Nephron (organoid): Measurements from ENCODE around the gene BRMS1L.

Experiments used
- H3K27ac Mint-ChIP-seq, 3 experiments: 2 replicates each; pipeline ENCODE4 v1.8.0; 2020; ENCODE audit warnings: mixed read lengths in 3 of 3, mild to moderate bottlenecking in 2 of 3, moderate library complexity in 1 of 3
- H3K27me3 Mint-ChIP-seq: 2 replicates; pipeline ENCODE4 v1.8.0; 2021; ENCODE audit warnings: low read depth, mild to moderate bottlenecking, moderate library complexity, mixed read lengths
- H3K36me3 Mint-ChIP-seq: 2 replicates; pipeline ENCODE4 v1.8.0; 2020; ENCODE audit warnings: low read depth, mixed read lengths
- H3K4me1 Mint-ChIP-seq: 2 replicates; pipeline ENCODE4 v1.8.0; 2020; ENCODE audit warnings: mixed read lengths
- H3K4me3 Mint-ChIP-seq, 3 experiments: 2 replicates each; pipeline ENCODE4 v1.8.0; 2020; ENCODE audit warnings: mild to moderate bottlenecking in 3 of 3, mixed read lengths in 3 of 3, moderate library complexity in 2 of 3
- H3K9me3 Mint-ChIP-seq: 2 replicates; pipeline ENCODE4 v1.8.0; 2020; ENCODE audit warnings: mixed read lengths
- CTCF ChIP-seq, 3 experiments: fragments of 200-600 bp; sonication (generic); IDR thresholded peaks; one replicate each; pipeline ENCODE4 v1.5.0; 2021; ENCODE audit warnings: antibody characterized with exemption in 3 of 3; ENCODE audit not compliant: unreplicated experiment in 3 of 3

The BRMS1L gene

GRCh38 chr14:35898217-35898775, 72.2 kb downstream of the BRMS1L start:
- H3K36me3 Mint-ChIP-seq: no peaks in the 10 kb centered on the region
- peaks cover 29% of the 10 kb centered on the region for H3K9me3 Mint-ChIP-seq
- H3K4me3 Mint-ChIP-seq: no peak overlapping the region
- no peak overlapping the region for H3K27ac Mint-ChIP-seq
- H3K4me1 Mint-ChIP-seq: no peaks in the 10 kb centered on the region
- no peaks in the 10 kb centered on the region for H3K27me3 Mint-ChIP-seq
- TF ChIP-seq CTCF (IDR thresholded peaks at IDR 0.05; ENCODE audit: unreplicated experiment in 3 of 3): no peak

DNA sequence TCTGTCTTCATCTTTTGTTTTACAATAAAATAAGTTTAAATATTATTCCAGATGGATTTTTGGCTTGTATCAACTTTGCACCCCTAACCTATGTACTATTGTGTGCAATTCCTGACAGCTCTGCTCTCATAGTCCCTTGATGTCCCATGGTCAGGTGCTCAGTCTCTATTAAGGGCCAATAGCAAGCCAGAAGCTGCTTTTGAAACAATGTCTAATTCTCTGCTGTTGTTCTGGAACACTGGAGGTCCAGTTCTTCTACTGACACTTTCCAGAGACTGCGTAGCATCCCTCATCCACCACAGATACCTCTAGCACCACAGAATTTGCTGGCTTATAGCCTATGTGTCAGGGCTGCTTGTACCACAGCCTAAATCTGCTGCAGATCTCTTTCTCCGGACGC, 74.6 kb downstream of the BRMS1L start:
- TF ChIP-seq CTCF (IDR thresholded peaks at IDR 0.05; ENCODE audit: unreplicated experiment in 3 of 3): no peak
- peaks cover 8% of the 10 kb centered on the region for H3K9me3 Mint-ChIP-seq
- H3K27ac Mint-ChIP-seq: no peak overlapping the region
- H3K36me3 Mint-ChIP-seq: no peaks in the 10 kb centered on the region
- no peak overlapping the region for H3K4me3 Mint-ChIP-seq
- H3K27me3 Mint-ChIP-seq: no peaks in the 10 kb centered on the region
- no peaks in the 10 kb centered on the region for H3K4me1 Mint-ChIP-seq

- Mint-ChIP-seq H3K27me3 (no peaks in the 10 kb centered on the region), H3K36me3 (no peaks in the 10 kb centered on the region), H3K9me3 (no peaks in the 10 kb centered on the region), H3K4me1 (no peaks in the 10 kb centered on the region), H3K27ac (peak overlapping the region in 2 of 3 experiments; percentile 34 to 90), H3K4me3 (no peak overlapping the region)
- TF ChIP-seq CTCF (IDR thresholded peaks at IDR 0.05; ENCODE audit: unreplicated experiment in 3 of 3): no peak
Measured at GRCh38 chr14:35909665-35910064, 83.5 kb downstream of the BRMS1L start.

DNA sequence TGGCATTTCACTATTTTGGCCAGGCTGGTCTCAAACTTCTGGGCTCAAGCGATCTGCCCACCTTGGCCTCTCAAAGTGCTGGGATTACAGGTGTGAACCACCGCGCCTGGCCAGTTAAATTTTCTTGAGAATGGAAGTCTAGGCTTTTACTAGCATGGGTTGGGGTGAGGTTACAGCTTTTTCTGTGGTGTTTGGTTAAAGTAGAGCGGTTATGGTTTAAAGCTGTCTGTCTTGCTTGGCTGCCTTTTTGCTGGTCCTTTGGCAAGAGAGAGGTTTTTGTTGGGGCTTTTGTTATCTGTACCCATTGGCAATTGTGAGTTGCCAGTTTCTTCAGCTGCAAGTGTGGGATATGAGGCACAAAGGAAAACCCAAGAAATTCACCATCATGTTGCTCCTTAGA, 84.1 kb downstream of the BRMS1L start:
- Mint-ChIP-seq H3K27me3 (no peaks in the 10 kb centered on the region), H3K27ac (peak overlapping the region in 1 of 3 experiments; percentile 90), H3K4me3 (no peak overlapping the region), H3K9me3 (no peaks in the 10 kb centered on the region), H3K4me1 (no peaks in the 10 kb centered on the region), H3K36me3 (no peaks in the 10 kb centered on the region)
- no peak for TF ChIP-seq CTCF (IDR thresholded peaks at IDR 0.05; ENCODE audit: unreplicated experiment in 3 of 3)

DNA sequence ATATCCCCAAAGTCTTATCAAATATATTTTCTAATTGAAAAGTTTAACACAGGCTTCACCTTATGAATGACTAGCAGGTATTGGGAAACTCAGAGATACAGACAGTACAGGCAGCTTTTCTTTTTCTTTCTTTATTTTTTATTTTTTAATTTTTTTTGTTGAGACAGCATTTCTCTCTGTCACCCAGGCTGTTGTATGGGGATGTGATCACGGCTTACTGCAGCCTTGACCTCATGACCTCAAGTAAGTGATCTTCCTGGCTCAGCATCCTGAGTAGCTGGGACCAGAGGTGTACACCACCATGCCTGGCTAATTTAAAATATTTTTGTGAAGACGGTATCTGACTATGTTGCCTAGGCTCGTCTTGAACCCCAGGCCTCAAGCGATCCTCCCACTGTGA, 85.0 kb downstream of the BRMS1L start:
- Mint-ChIP-seq H3K27ac (no peak overlapping the region), H3K4me1 (no peaks in the 10 kb centered on the region), H3K27me3 (no peaks in the 10 kb centered on the region), H3K9me3 (no peaks in the 10 kb centered on the region), H3K4me3 (no peak overlapping the region), H3K36me3 (no peaks in the 10 kb centered on the region)
- TF ChIP-seq CTCF (IDR thresholded peaks at IDR 0.05; ENCODE audit: unreplicated experiment in 3 of 3): no peak

- Mint-ChIP-seq H3K27ac (no peak overlapping the region), H3K27me3 (no peaks in the 10 kb centered on the region), H3K4me3 (no peak overlapping the region), H3K4me1 (no peaks in the 10 kb centered on the region), H3K9me3 (no peaks in the 10 kb centered on the region), H3K36me3 (no peaks in the 10 kb centered on the region)
- TF ChIP-seq CTCF (IDR thresholded peaks at IDR 0.05; ENCODE audit: unreplicated experiment in 3 of 3): no peak
Measured at GRCh38 chr14:35915185-35915584, 89.0 kb downstream of the BRMS1L start.
